Gastrocnemius medialis (tissue), 4 donors: Measurements from ENCODE around the gene MDFIC2.

Source experiments
- CTCF ChIP-seq, 5 experiments: fragments of 450-650 bp in 3 of 5; fragments of 200-600 bp in 2 of 5; sonication (generic) in 2 of 5; IDR thresholded peaks in 4 of 5; conservative IDR thresholded peaks in 1 of 5; 1 replicate in 4 of 5; 2 replicates in 1 of 5; pipeline ENCODE4 v1.5.1; 2016 to 2019; ENCODE audit warnings: antibody characterized with exemption in 5 of 5, mild to moderate bottlenecking in 3 of 5, moderate library complexity in 3 of 5
- POLR2A ChIP-seq, 2 donors: fragments of 450-650 bp; IDR thresholded peaks; one replicate each; pipeline ENCODE4 v1.6.1; 2017; ENCODE audit warnings: antibody characterized with exemption in 2 of 2, mild to moderate bottlenecking in 2 of 2, moderate library complexity in 2 of 2

GRCh38 chr3:70310809-70311208 is 1.6 kb downstream of the MDFIC2 start:
- TF ChIP-seq CTCF (IDR thresholded peaks at IDR 0.05 in 4 of 5, conservative IDR thresholded peaks at IDR 0.05 in 1 of 5) = no peak
- no peak for TF ChIP-seq POLR2A (IDR thresholded peaks at IDR 0.05)
